ENCODE results near the gene PTPRJ. TPM values are rescaled to one million over a fixed set of nuclear protein-coding genes. Genes with fewer than 3 reads are reported as not detected.

PTPRJ gene
- polyA plus RNA-seq, 1 donor from 2014 or later, result 8.6 TPM

DNA sequence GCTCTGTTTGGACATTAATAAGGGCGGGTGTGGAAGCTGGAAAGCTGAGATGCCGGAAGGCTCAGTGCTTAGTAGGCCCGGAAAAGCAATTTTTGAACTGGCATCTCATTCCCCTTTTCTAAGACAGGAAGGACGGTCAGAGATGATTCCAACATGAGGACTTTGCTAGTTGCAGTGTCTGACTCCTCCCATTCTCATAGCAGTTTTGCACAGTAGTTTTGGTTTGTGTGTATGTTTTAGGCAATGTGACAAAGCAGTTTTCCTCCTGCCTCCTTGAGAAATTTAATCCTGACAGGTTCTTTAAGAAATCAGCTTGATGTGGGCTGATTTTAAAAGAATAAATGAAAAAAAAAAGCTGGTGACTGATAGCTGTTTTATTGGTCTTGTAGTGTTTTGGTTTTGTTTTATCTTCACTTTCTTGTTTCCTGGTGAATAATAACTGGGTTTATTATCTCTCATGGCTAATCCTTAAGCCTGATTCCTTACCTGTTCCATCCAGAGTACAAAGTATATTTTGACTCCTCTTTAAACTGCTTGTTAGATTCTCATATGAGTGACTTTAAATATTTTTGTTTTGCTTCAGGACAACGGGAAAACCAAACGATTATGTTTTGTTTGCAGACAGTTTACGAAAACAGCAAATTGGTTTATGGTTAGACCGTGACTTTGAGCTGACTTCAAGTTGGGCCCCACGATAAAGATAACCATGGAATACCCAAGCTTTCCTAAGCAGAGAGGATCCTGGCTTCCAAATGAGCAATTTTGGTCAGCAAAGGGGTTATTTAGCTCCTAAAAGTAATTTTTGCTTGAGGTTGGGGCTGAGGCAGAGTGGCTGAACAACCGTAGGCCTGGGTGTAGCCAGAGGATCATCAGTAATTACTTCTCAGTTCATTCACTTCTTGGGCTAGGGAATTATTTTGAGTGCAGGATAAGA, 3.4 kb downstream of the PTPRJ start:
- H3K27me3 ChIP-seq (ENCODE audit: insufficient read depth, low read depth, low read length), result no peaks in the 10 kb centered on the region
- H4K20me1 ChIP-seq (ENCODE audit: insufficient read depth), result no peaks in the 10 kb centered on the region
- no peaks in the 10 kb centered on the region for H3K9me3 ChIP-seq (ENCODE audit: low read length)
- H3K4me2 ChIP-seq (ENCODE audit: low read length), result no peak overlapping the region
- H3K9me2 ChIP-seq (ENCODE audit: insufficient read depth, low read length), result no peaks in the 10 kb centered on the region
- H3K27ac ChIP-seq (ENCODE audit: low read length), result no peak overlapping the region
- no peak overlapping the region for H2AFZ ChIP-seq (ENCODE audit: low read depth, low read length)
- TF ChIP-seq EP300 (conservative IDR thresholded peaks at IDR 0.05; ENCODE audit: poor library complexity, severe bottlenecking) (no peak), MXI1 (conservative IDR thresholded peaks at IDR 0.05; ENCODE audit: poor library complexity, severe bottlenecking) (no peak), TAF1 (IDR thresholded peaks at IDR 0.05; ENCODE audit: low read depth) (no peak), POLR2AphosphoS5 (IDR thresholded peaks at IDR 0.05) (no peak)
- TF ChIP-seq, protein P1, sequence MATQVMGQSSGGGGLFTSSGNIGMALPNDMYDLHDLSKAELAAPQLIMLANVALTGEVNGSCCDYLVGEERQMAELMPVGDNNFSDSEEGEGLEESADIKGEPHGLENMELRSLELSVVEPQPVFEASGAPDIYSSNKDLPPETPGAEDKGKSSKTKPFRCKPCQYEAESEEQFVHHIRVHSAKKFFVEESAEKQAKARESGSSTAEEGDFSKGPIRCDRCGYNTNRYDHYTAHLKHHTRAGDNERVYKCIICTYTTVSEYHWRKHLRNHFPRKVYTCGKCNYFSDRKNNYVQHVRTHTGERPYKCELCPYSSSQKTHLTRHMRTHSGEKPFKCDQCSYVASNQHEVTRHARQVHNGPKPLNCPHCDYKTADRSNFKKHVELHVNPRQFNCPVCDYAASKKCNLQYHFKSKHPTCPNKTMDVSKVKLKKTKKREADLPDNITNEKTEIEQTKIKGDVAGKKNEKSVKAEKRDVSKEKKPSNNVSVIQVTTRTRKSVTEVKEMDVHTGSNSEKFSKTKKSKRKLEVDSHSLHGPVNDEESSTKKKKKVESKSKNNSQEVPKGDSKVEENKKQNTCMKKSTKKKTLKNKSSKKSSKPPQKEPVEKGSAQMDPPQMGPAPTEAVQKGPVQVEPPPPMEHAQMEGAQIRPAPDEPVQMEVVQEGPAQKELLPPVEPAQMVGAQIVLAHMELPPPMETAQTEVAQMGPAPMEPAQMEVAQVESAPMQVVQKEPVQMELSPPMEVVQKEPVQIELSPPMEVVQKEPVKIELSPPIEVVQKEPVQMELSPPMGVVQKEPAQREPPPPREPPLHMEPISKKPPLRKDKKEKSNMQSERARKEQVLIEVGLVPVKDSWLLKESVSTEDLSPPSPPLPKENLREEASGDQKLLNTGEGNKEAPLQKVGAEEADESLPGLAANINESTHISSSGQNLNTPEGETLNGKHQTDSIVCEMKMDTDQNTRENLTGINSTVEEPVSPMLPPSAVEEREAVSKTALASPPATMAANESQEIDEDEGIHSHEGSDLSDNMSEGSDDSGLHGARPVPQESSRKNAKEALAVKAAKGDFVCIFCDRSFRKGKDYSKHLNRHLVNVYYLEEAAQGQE (IDR thresholded peaks at IDR 0.05; ENCODE audit: borderline replicate concordance), result no peak
- H3K4me3 ChIP-seq (ENCODE audit: low read length), result peak overlapping the region; percentile 17
- no peaks in the 10 kb centered on the region for H3K36me3 ChIP-seq (ENCODE audit: insufficient read depth, low read length)
- no peak overlapping the region for H3K9ac ChIP-seq (ENCODE audit: low read length)
- H3K79me2 ChIP-seq (replicated peaks; ENCODE audit: insufficient read depth, low read length), result peaks cover 34% of the 10 kb centered on the region
- H3F3A ChIP-seq (ENCODE audit: insufficient read depth, low read length, poor library complexity, severe bottlenecking), result no peaks in the 10 kb centered on the region

DNA sequence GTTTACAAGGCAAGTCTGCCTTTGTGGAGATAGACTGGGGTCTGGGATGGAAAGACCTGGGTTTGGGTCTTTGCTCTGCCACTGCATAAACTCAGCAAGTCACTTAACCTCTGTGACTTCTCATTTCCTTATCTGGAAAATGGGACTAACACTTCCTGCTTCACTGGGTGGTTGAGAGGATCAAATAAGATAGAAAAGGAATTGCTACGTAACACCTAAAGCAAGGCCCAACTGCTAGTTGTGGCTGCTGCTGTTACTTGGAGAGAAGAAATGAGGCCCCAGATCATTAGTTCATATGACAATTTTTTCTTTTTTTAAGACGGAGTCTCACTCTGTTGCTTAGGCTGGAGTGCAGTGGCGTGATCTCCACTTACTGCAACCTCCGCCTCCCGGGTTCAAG, 5.9 kb downstream of the PTPRJ start:
- no peak overlapping the region for H3K9ac ChIP-seq (ENCODE audit: low read length)
- H3K4me2 ChIP-seq (ENCODE audit: low read length), result no peak overlapping the region
- no peaks in the 10 kb centered on the region for H3K36me3 ChIP-seq (ENCODE audit: insufficient read depth, low read length)
- no peaks in the 10 kb centered on the region for H3F3A ChIP-seq (ENCODE audit: insufficient read depth, low read length, poor library complexity, severe bottlenecking)
- H3K79me2 ChIP-seq (replicated peaks; ENCODE audit: insufficient read depth, low read length), result peaks cover 42% of the 10 kb centered on the region
- H3K9me3 ChIP-seq (ENCODE audit: low read length), result no peaks in the 10 kb centered on the region
- no peak overlapping the region for H3K27ac ChIP-seq (ENCODE audit: low read length)
- no peak overlapping the region for H3K4me3 ChIP-seq (ENCODE audit: low read length)
- H4K20me1 ChIP-seq (ENCODE audit: insufficient read depth), result no peaks in the 10 kb centered on the region
- no peaks in the 10 kb centered on the region for H3K27me3 ChIP-seq (ENCODE audit: insufficient read depth, low read depth, low read length)
- H3K9me2 ChIP-seq (ENCODE audit: insufficient read depth, low read length), result no peaks in the 10 kb centered on the region
- no peak for TF ChIP-seq EP300 (conservative IDR thresholded peaks at IDR 0.05; ENCODE audit: poor library complexity, severe bottlenecking)
- TF ChIP-seq EZH2 (IDR thresholded peaks at IDR 0.05; ENCODE audit: borderline replicate concordance, insufficient read depth, low read length, poor library complexity, severe bottlenecking), result no peak
- no peak for TF ChIP-seq SMC3 (conservative IDR thresholded peaks at IDR 0.05; ENCODE audit: poor library complexity)
- no peak for TF ChIP-seq RAD21 (conservative IDR thresholded peaks at IDR 0.05)
- no peak for TF ChIP-seq POLR2AphosphoS5 (IDR thresholded peaks at IDR 0.05)
- no peak for TF ChIP-seq TAF1 (IDR thresholded peaks at IDR 0.05; ENCODE audit: low read depth)
- TF ChIP-seq, protein P2, sequence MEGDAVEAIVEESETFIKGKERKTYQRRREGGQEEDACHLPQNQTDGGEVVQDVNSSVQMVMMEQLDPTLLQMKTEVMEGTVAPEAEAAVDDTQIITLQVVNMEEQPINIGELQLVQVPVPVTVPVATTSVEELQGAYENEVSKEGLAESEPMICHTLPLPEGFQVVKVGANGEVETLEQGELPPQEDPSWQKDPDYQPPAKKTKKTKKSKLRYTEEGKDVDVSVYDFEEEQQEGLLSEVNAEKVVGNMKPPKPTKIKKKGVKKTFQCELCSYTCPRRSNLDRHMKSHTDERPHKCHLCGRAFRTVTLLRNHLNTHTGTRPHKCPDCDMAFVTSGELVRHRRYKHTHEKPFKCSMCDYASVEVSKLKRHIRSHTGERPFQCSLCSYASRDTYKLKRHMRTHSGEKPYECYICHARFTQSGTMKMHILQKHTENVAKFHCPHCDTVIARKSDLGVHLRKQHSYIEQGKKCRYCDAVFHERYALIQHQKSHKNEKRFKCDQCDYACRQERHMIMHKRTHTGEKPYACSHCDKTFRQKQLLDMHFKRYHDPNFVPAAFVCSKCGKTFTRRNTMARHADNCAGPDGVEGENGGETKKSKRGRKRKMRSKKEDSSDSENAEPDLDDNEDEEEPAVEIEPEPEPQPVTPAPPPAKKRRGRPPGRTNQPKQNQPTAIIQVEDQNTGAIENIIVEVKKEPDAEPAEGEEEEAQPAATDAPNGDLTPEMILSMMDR (IDR thresholded peaks at IDR 0.05; ENCODE audit: poor library complexity, severe bottlenecking), result no peak
- TF ChIP-seq, protein P1 (IDR thresholded peaks at IDR 0.05; ENCODE audit: borderline replicate concordance), result no peak
- no peak for TF ChIP-seq MXI1 (conservative IDR thresholded peaks at IDR 0.05; ENCODE audit: poor library complexity, severe bottlenecking)
- no peak overlapping the region for H2AFZ ChIP-seq (ENCODE audit: low read depth, low read length)
